Measurements from ENCODE around the gene MICU1. TPM values are rescaled to one million over a fixed set of nuclear protein-coding genes. Genes with fewer than 3 reads are reported as not detected.

MICU1 gene
- total and polyA plus RNA-seq, 10 of the 15 experiments (the other 5 are each of a cell fraction or from before 2014, with no cell fraction given), result 18.2 to 36.4 (median 22.2) TPM

DNA sequence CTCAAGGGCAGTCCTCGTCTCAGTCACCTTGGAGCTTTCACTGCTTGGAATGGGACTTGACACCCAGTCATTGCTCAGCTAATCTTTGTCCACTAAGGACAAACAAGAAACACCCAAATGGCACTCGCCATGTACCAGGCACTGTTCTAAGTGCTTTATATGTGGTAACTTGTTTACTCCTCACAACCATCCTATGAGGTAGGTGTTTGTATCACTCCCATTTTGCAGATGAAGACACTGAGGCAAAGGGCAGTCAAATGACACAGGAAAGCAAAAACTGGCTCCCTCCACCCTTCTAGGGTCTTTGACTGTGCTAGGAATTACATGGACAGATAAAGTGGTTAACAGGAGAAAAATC, 295.8 kb downstream of the MICU1 start (continued):
- no peak for TF ChIP-seq ZNF687 (IDR thresholded peaks at IDR 0.05)
- no peak for TF ChIP-seq CHD1 (IDR thresholded peaks at IDR 0.05; ENCODE audit: low read depth, low read length)
- TF ChIP-seq LARP7 (IDR thresholded peaks at IDR 0.05), result no peak
- TF ChIP-seq SIN3A (IDR thresholded peaks at IDR 0.05; ENCODE audit: low read depth, low read length), result no peak
- no peak for TF ChIP-seq CHD2 (IDR thresholded peaks at IDR 0.05; ENCODE audit: borderline replicate concordance, low read depth, low read length)
- TF ChIP-seq, protein P1, sequence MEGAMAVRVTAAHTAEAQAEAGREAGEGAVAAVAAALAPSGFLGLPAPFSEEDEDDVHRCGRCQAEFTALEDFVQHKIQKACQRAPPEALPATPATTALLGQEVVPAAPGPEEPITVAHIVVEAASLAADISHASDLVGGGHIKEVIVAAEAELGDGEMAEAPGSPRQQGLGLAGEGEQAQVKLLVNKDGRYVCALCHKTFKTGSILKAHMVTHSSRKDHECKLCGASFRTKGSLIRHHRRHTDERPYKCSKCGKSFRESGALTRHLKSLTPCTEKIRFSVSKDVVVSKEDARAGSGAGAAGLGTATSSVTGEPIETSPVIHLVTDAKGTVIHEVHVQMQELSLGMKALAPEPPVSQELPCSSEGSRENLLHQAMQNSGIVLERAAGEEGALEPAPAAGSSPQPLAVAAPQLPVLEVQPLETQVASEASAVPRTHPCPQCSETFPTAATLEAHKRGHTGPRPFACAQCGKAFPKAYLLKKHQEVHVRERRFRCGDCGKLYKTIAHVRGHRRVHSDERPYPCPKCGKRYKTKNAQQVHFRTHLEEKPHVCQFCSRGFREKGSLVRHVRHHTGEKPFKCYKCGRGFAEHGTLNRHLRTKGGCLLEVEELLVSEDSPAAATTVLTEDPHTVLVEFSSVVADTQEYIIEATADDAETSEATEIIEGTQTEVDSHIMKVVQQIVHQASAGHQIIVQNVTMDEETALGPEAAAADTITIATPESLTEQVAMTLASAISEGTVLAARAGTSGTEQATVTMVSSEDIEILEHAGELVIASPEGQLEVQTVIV (IDR thresholded peaks at IDR 0.05; ENCODE audit: borderline replicate concordance, partially characterized antibody), result no peak
- no peak for TF ChIP-seq TAF1 (IDR thresholded peaks at IDR 0.05; ENCODE audit: borderline replicate concordance, low read depth, low read length)

All from GM12878 (cell line).